Measurements from ENCODE around the gene TRPM2.

GRCh38 chr21:44466996-44467858, 113.8 kb downstream of the TRPM2 start:
- no peak for TF ChIP-seq POLR2AphosphoS5 (IDR thresholded peaks at IDR 0.05; ENCODE audit: low read depth, low read length)
- no peak for TF ChIP-seq POLR2A (IDR thresholded peaks at IDR 0.05; ENCODE audit: low read depth, low read length)
- TF ChIP-seq TAF1 (IDR thresholded peaks at IDR 0.05; ENCODE audit: low read depth, low read length), result no peak
